B cell (primary cell): ENCODE measurements around the gene SMC3. TPM values are rescaled to one million over a fixed set of nuclear protein-coding genes. Genes with fewer than 3 reads are reported as not detected.

ENCODE experiments used
- ATAC-seq: fragments of 200-7000 bp; cut with Tn5 transposase; one replicate; pipeline ENCODE4 v1.10.0; 2021; ENCODE audit warnings: low read depth, mild to moderate bottlenecking, moderate number of reproducible peaks, moderate library complexity
- CTCF ChIA-PET: fragments of 350-600 bp; sonication (Branson Sonifier 250); formaldehyde crosslinking; loops from one replicate; lab custom pipeline; 2021; ENCODE audit warnings: antibody characterized with exemption, inconsistent platforms; lab: Charles Lee
- POLR2A ChIA-PET: fragments of 350-600 bp; sonication (Branson Sonifier 250); formaldehyde crosslinking; loops from one replicate; lab custom pipeline; 2021; ENCODE audit warnings: antibody characterized with exemption; lab: Charles Lee
- DNase-seq: peaks from one replicate; pipeline ENCODE4 v3.0.0; 2013
- H2AFZ ChIP-seq: 2 replicates; pipeline ENCODE4 v1.6.1; 2012; ENCODE audit warnings: mild to moderate bottlenecking, low read depth, low read length; ENCODE audit not compliant: insufficient read depth, poor library complexity, severe bottlenecking
- H3K27ac ChIP-seq, 2 donors: 1 replicate in 1 of 2; 2 replicates in 1 of 2; pipeline ENCODE4 v1.5.1; 2012 to 2013; ENCODE audit warnings: low read length in 2 of 2, mild to moderate bottlenecking in 2 of 2, moderate library complexity in 1 of 2
- H3K27me3 ChIP-seq, 4 experiments: fragments of 200-600 bp in 1 of 4; sonication (generic) in 1 of 4; replicated peaks in 1 of 4; 1 replicate in 2 of 4; 2 replicates in 2 of 4; pipeline versions ENCODE4 v1.6.1 to v1.7.0; 2013 to 2016; ENCODE audit warnings: low read length in 3 of 4, mild to moderate bottlenecking in 2 of 4, mixed read lengths in 1 of 4, moderate library complexity in 1 of 4; ENCODE audit not compliant: insufficient read depth in 4 of 4, control insufficient read depth in 3 of 4; ENCODE audit errors: control extremely low read depth in 1 of 4
- H3K36me3 ChIP-seq, 2 experiments: replicated peaks in 1 of 2; 1 replicate in 1 of 2; 2 replicates in 1 of 2; pipeline versions ENCODE4 v1.6.1 to v1.7.1; 2013; ENCODE audit warnings: low read length in 1 of 2; ENCODE audit not compliant: insufficient read depth in 2 of 2, control insufficient read depth in 1 of 2; ENCODE audit errors: control extremely low read depth in 1 of 2, extremely low read depth in 1 of 2
- H3K4me1 ChIP-seq, 2 donors: fragments of 200-600 bp in 1 of 2; sonication (generic) in 1 of 2; 1 replicate in 1 of 2; 2 replicates in 1 of 2; pipeline versions ENCODE4 v1.5.1 to v1.6.1; 2013 to 2017; ENCODE audit warnings: low read length in 2 of 2; ENCODE audit not compliant: control insufficient read depth in 2 of 2, insufficient read depth in 2 of 2
- H3K4me2 ChIP-seq: replicated peaks from 2 replicates; pipeline ENCODE3; 2012; ENCODE audit warnings: mild to moderate bottlenecking, low read depth, low read length; ENCODE audit not compliant: poor library complexity, severe bottlenecking
- H3K4me3 ChIP-seq, 5 experiments: fragments of 200-600 bp in 1 of 5; sonication (generic) in 1 of 5; 1 replicate in 3 of 5; 2 replicates in 2 of 5; pipeline versions ENCODE4 v1.5.1 to v1.7.0; 2011 to 2016; ENCODE audit warnings: low read length in 4 of 5, mild to moderate bottlenecking in 4 of 5, low read depth in 2 of 5, control low read depth in 1 of 5, moderate library complexity in 1 of 5; ENCODE audit not compliant: insufficient read depth in 1 of 5; ENCODE audit errors: control extremely low read depth in 1 of 5, extremely low read depth in 1 of 5
- H3K79me2 ChIP-seq: fragments of 200-600 bp; sonication (generic); one replicate; pipeline ENCODE4 v1.6.0; 2016; ENCODE audit warnings: low read length; ENCODE audit not compliant: control insufficient read depth, insufficient read depth
- H3K9ac ChIP-seq: fragments of 200-600 bp; sonication (generic); 2 replicates; pipeline ENCODE4 v1.6.1; 2017; ENCODE audit warnings: mild to moderate bottlenecking, low read length, moderate library complexity
- H3K9me3 ChIP-seq, 3 donors: one replicate each; pipeline versions ENCODE4 v1.6.1 to v1.7.1; 2013; ENCODE audit warnings: low read length in 2 of 3; ENCODE audit not compliant: control insufficient read depth in 2 of 3, insufficient read depth in 1 of 3; ENCODE audit errors: control extremely low read depth in 1 of 3
- H4K20me1 ChIP-seq: 2 replicates; pipeline ENCODE4 v1.6.0; 2012; ENCODE audit warnings: mild to moderate bottlenecking, low read length; ENCODE audit not compliant: insufficient read depth, control insufficient read depth, poor library complexity, severe bottlenecking
- H3K27ac Mint-ChIP-seq: one replicate; pipeline ENCODE4 v1.8.0; 2021; ENCODE audit warnings: mixed read lengths
- H3K27me3 Mint-ChIP-seq: one replicate; pipeline ENCODE4 v1.8.0; 2021; ENCODE audit warnings: mixed read lengths
- H3K4me1 Mint-ChIP-seq: one replicate; pipeline ENCODE4 v1.8.0; 2021; ENCODE audit warnings: mixed read lengths
- H3K4me3 Mint-ChIP-seq: one replicate; pipeline ENCODE4 v1.8.0; 2021; ENCODE audit warnings: mixed read lengths
- H3K9me3 Mint-ChIP-seq: one replicate; pipeline ENCODE4 v1.8.0; 2022; ENCODE audit warnings: mixed read lengths; ENCODE audit not compliant: insufficient read depth
- EZH2 ChIP-seq: IDR thresholded peaks from 2 replicates; pipeline ENCODE4 v1.6.1; 2012; ENCODE audit warnings: borderline replicate concordance, low read depth, mild to moderate bottlenecking, moderate library complexity, low read length; ENCODE audit not compliant: insufficient read depth, poor library complexity, severe bottlenecking
- WGBS: methylation state at CpG from one replicate; pipeline ENCODE4 v1.1.5; 2013; ENCODE audit warnings: missing lambda C conversion rate; ENCODE audit not compliant: insufficient coverage; 5-methylcytosine and 5-hydroxymethylcytosine counted together
- intact Hi-C: fragments of 100-400 bp; cut with micrococcal nuclease; formaldehyde crosslinking; loops from one replicate; pipeline ENCODE4 v1.10.0; 2022
- polyA plus RNA-seq: library from polyadenylated mRNA; depleted of rRNA; stranded (reverse); fragments of >200 nt; gene quantifications from 2 replicates; pipeline ENCODE4 v1.2.3, GENCODE V29; 2012
- total RNA-seq, 2 donors: library from RNA; stranded (reverse); fragments of 120-200 nt in 1 of 2; gene quantifications; 1 replicate in 1 of 2; 2 replicates in 1 of 2; pipeline versions ENCODE4 v1.2.3 to v1.2.4, GENCODE V29; 2013 to 2022
- TF ChIP-seq, protein P1 (sequence below): fragments of 200-600 bp; IDR thresholded peaks from one replicate; pipeline ENCODE4 v1.8.0; 2022; ENCODE audit warnings: antibody characterized with exemption, mild to moderate bottlenecking

Gene SMC3
- total and polyA plus RNA-seq, 2 donors (not counting 1 experiment from before 2014, with no cell fraction given) = 6.1 to 45.8 TPM

GRCh38 chr10:110562348-110562747, 5.1 kb upstream of the SMC3 start:
- Histone ChIP-seq H3K27me3 (peaks cover 0 to 10% (median 6%) of the 10 kb centered on the region in 4 experiments), H3K79me2 (peaks cover 11% of the 10 kb centered on the region), H3K4me2 (no peak overlapping the region), H3K9ac (no peak overlapping the region), H4K20me1 (no peaks in the 10 kb centered on the region), H3K9me3 (no peaks in the 10 kb centered on the region), H3K4me1 (peaks cover 5 to 6% of the 10 kb centered on the region in 2 donors), H3K27ac (no peak overlapping the region), H3K36me3 (no peaks in the 10 kb centered on the region), H2AFZ (no peak overlapping the region), H3K4me3 (no peak overlapping the region)
- Mint-ChIP-seq H3K27me3 (peaks cover 9% of the 10 kb centered on the region), H3K27ac (no peak overlapping the region), H3K9me3 (no peaks in the 10 kb centered on the region), H3K4me1 (peaks cover 4% of the 10 kb centered on the region), H3K4me3 (no peak overlapping the region)
- CTCF ChIA-PET = interaction anchor here (0.8 to 1.1 kb wide), 3 partner anchors 9 to 255 kb away, joined by 3 read pairs; no protein-coding TSS in a partner anchor
- POLR2A ChIA-PET = no interaction called here
- no peak for TF ChIP-seq EZH2
- TF ChIP-seq, protein P1, sequence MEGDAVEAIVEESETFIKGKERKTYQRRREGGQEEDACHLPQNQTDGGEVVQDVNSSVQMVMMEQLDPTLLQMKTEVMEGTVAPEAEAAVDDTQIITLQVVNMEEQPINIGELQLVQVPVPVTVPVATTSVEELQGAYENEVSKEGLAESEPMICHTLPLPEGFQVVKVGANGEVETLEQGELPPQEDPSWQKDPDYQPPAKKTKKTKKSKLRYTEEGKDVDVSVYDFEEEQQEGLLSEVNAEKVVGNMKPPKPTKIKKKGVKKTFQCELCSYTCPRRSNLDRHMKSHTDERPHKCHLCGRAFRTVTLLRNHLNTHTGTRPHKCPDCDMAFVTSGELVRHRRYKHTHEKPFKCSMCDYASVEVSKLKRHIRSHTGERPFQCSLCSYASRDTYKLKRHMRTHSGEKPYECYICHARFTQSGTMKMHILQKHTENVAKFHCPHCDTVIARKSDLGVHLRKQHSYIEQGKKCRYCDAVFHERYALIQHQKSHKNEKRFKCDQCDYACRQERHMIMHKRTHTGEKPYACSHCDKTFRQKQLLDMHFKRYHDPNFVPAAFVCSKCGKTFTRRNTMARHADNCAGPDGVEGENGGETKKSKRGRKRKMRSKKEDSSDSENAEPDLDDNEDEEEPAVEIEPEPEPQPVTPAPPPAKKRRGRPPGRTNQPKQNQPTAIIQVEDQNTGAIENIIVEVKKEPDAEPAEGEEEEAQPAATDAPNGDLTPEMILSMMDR = no peak
- WGBS = no CpG with 5 or more reads among the region's 4 CpGs
- intact Hi-C loops = loop anchor here (10.0 kb wide), 1 partner anchor 638 kb away; the partner anchor contains the start of gene XPNPEP1
- no peak for ATAC-seq
- no peak for DNase-seq

- H3K79me2 ChIP-seq = peaks cover 19% of the 10 kb centered on the region
- H3K27me3 ChIP-seq = peaks cover 0 to 10% (median 6%) of the 10 kb centered on the region in 4 experiments
- Mint-ChIP-seq H3K4me1 (peaks cover 4% of the 10 kb centered on the region), H3K9me3 (no peaks in the 10 kb centered on the region), H3K27ac (no peak overlapping the region), H3K4me3 (no peak overlapping the region), H3K27me3 (peaks cover 9% of the 10 kb centered on the region)
- no peak for ATAC-seq
- ChIA-PET CTCF (no interaction called here), POLR2A (no interaction called here)
- no peaks in the 10 kb centered on the region for H3K9me3 ChIP-seq
- WGBS = 100% methylated on average over 2 of the region's 8 CpGs
- no peak overlapping the region for H3K9ac ChIP-seq
- H3K36me3 ChIP-seq = no peaks in the 10 kb centered on the region
- no peak overlapping the region for H3K4me2 ChIP-seq
- DNase-seq = no peak
- intact Hi-C loops = loop anchor here (10.0 kb wide), 1 partner anchor 638 kb away; the partner anchor contains the start of gene XPNPEP1
- H3K4me1 ChIP-seq = peaks cover 5% of the 10 kb centered on the region in 2 donors
- H4K20me1 ChIP-seq = no peaks in the 10 kb centered on the region
- H2AFZ ChIP-seq = no peak overlapping the region
- TF ChIP-seq EZH2 = no peak
- TF ChIP-seq, protein P1 = no peak
- H3K27ac ChIP-seq = no peak overlapping the region
- H3K4me3 ChIP-seq = no peak overlapping the region
Observed at GRCh38 chr10:110563132-110563531, 4.4 kb upstream of the SMC3 start.
